ENCODE measurements around the gene PIK3C2G. TPM values are rescaled to one million over a fixed set of nuclear protein-coding genes. Genes with fewer than 3 reads are reported as not detected.

PIK3C2G gene
- total and polyA plus RNA-seq, 5 experiments from 2014 or later = not detected

GRCh38 chr12:18258929-18259328 is 2.4 kb upstream of the PIK3C2G start:
- H3K4me3 Mint-ChIP-seq = no peak overlapping the region
- no peaks in the 10 kb centered on the region for H3K36me3 Mint-ChIP-seq
- ATAC-seq = no peak
- POLR2A ChIA-PET = no interaction called here
- H3K9me3 Mint-ChIP-seq = peaks cover 0 to 15% (median 3%) of the 10 kb centered on the region in 9 donors
- H3K4me1 Mint-ChIP-seq = no peaks in the 10 kb centered on the region
- H3K27ac Mint-ChIP-seq = no peak overlapping the region
- no peaks in the 10 kb centered on the region for H3K27me3 Mint-ChIP-seq
- no peak for DNase-seq

GRCh38 chr12:18259906-18260682 is 1.2 kb upstream of the PIK3C2G start:
- Mint-ChIP-seq H3K9me3 (peaks cover 0 to 15% (median 3%) of the 10 kb centered on the region in 9 donors), H3K4me1 (no peaks in the 10 kb centered on the region), H3K27me3 (no peaks in the 10 kb centered on the region), H3K4me3 (no peak overlapping the region), H3K27ac (no peak overlapping the region), H3K36me3 (no peaks in the 10 kb centered on the region)
- DNase-seq (no peak), ATAC-seq (no peak)
- POLR2A ChIA-PET = no interaction called here

GRCh38 chr12:18261906-18262305 is 588 bp downstream of the PIK3C2G start:
- DNase-seq = no peak
- Mint-ChIP-seq H3K36me3 (no peaks in the 10 kb centered on the region), H3K4me3 (no peak overlapping the region), H3K27me3 (no peaks in the 10 kb centered on the region), H3K9me3 (peaks cover 0 to 15% (median 3%) of the 10 kb centered on the region in 9 donors), H3K27ac (no peak overlapping the region), H3K4me1 (no peaks in the 10 kb centered on the region)
- POLR2A ChIA-PET = no interaction called here
- no peak for ATAC-seq

GRCh38 chr12:18262514-18262913 is 1.2 kb downstream of the PIK3C2G start:
- POLR2A ChIA-PET = no interaction called here
- no peak overlapping the region for H3K4me3 Mint-ChIP-seq
- H3K27me3 Mint-ChIP-seq = no peaks in the 10 kb centered on the region
- ATAC-seq (no peak), DNase-seq (no peak)
- H3K27ac Mint-ChIP-seq = no peak overlapping the region
- H3K4me1 Mint-ChIP-seq = no peaks in the 10 kb centered on the region
- H3K9me3 Mint-ChIP-seq = peaks cover 0 to 15% (median 3%) of the 10 kb centered on the region in 9 donors
- H3K36me3 Mint-ChIP-seq = no peaks in the 10 kb centered on the region

- Mint-ChIP-seq H3K9me3 (peaks cover 0 to 5% (median 0%) of the 10 kb centered on the region in 9 donors), H3K27ac (no peak overlapping the region), H3K27me3 (no peaks in the 10 kb centered on the region), H3K4me3 (no peak overlapping the region), H3K36me3 (no peaks in the 10 kb centered on the region), H3K4me1 (no peaks in the 10 kb centered on the region)
- POLR2A ChIA-PET = no interaction called here
- ATAC-seq = no peak
- no peak for DNase-seq
Measured at GRCh38 chr12:18264581-18265075, 3.3 kb downstream of the PIK3C2G start.

GRCh38 chr12:18267427-18268099 is 6.2 kb downstream of the PIK3C2G start:
- H3K4me3 Mint-ChIP-seq = no peak overlapping the region
- no peak overlapping the region for H3K27ac Mint-ChIP-seq
- DNase-seq (no peak), ATAC-seq (no peak)
- H3K4me1 Mint-ChIP-seq = no peaks in the 10 kb centered on the region
- H3K36me3 Mint-ChIP-seq = no peaks in the 10 kb centered on the region
- peaks cover 0 to 6% (median 0%) of the 10 kb centered on the region in 9 donors for H3K9me3 Mint-ChIP-seq
- no peaks in the 10 kb centered on the region for H3K27me3 Mint-ChIP-seq
- POLR2A ChIA-PET = no interaction called here

GRCh38 chr12:18270958-18271460 is 9.7 kb downstream of the PIK3C2G start:
- no peaks in the 10 kb centered on the region for H3K36me3 Mint-ChIP-seq
- no peaks in the 10 kb centered on the region for H3K4me1 Mint-ChIP-seq
- no peak overlapping the region for H3K27ac Mint-ChIP-seq
- POLR2A ChIA-PET = no interaction called here
- H3K4me3 Mint-ChIP-seq = no peak overlapping the region
- H3K27me3 Mint-ChIP-seq = no peaks in the 10 kb centered on the region
- peaks cover 0 to 18% (median 2%) of the 10 kb centered on the region in 9 donors for H3K9me3 Mint-ChIP-seq
- ATAC-seq = no peak
- DNase-seq = no peak

- no peak for DNase-seq
- H3K4me3 Mint-ChIP-seq = no peak overlapping the region
- no peak overlapping the region for H3K27ac Mint-ChIP-seq
- H3K36me3 Mint-ChIP-seq = no peaks in the 10 kb centered on the region
- POLR2A ChIA-PET = no interaction called here
- no peak for ATAC-seq
- peaks cover 0 to 28% (median 3%) of the 10 kb centered on the region in 9 donors for H3K9me3 Mint-ChIP-seq
- no peaks in the 10 kb centered on the region for H3K4me1 Mint-ChIP-seq
- H3K27me3 Mint-ChIP-seq = no peaks in the 10 kb centered on the region
Measured at GRCh38 chr12:18275981-18276380, 14.7 kb downstream of the PIK3C2G start.

- POLR2A ChIA-PET = no interaction called here
- ATAC-seq (no peak), DNase-seq (no peak)
- peaks cover 0 to 30% (median 3%) of the 10 kb centered on the region in 9 donors for H3K9me3 Mint-ChIP-seq
- no peak overlapping the region for H3K4me3 Mint-ChIP-seq
- no peak overlapping the region for H3K27ac Mint-ChIP-seq
- no peaks in the 10 kb centered on the region for H3K4me1 Mint-ChIP-seq
- no peaks in the 10 kb centered on the region for H3K27me3 Mint-ChIP-seq
- H3K36me3 Mint-ChIP-seq = no peaks in the 10 kb centered on the region
Measured at GRCh38 chr12:18277196-18277595, 15.9 kb downstream of the PIK3C2G start.

GRCh38 chr12:18280728-18281127 is 19.4 kb downstream of the PIK3C2G start:
- H3K27me3 Mint-ChIP-seq = no peaks in the 10 kb centered on the region
- H3K4me1 Mint-ChIP-seq = no peaks in the 10 kb centered on the region
- no peak overlapping the region for H3K4me3 Mint-ChIP-seq
- POLR2A ChIA-PET = no interaction called here
- DNase-seq (no peak), ATAC-seq (no peak)
- H3K9me3 Mint-ChIP-seq = peaks cover 0 to 32% (median 10%) of the 10 kb centered on the region in 9 donors
- H3K27ac Mint-ChIP-seq = no peak overlapping the region
- no peaks in the 10 kb centered on the region for H3K36me3 Mint-ChIP-seq

GRCh38 chr12:18281941-18282340 is 20.6 kb downstream of the PIK3C2G start:
- Mint-ChIP-seq H3K36me3 (no peaks in the 10 kb centered on the region), H3K9me3 (peaks cover 0 to 31% (median 11%) of the 10 kb centered on the region in 9 donors), H3K4me3 (no peak overlapping the region), H3K4me1 (no peaks in the 10 kb centered on the region), H3K27me3 (no peaks in the 10 kb centered on the region), H3K27ac (no peak overlapping the region)
- no peak for ATAC-seq
- POLR2A ChIA-PET = no interaction called here
- DNase-seq = no peak

GRCh38 chr12:18283831-18284230 is 22.5 kb downstream of the PIK3C2G start:
- Mint-ChIP-seq H3K9me3 (peaks cover 0 to 22% (median 11%) of the 10 kb centered on the region in 9 donors), H3K4me3 (no peak overlapping the region), H3K4me1 (no peaks in the 10 kb centered on the region), H3K36me3 (no peaks in the 10 kb centered on the region), H3K27ac (no peak overlapping the region), H3K27me3 (no peaks in the 10 kb centered on the region)
- POLR2A ChIA-PET = no interaction called here
- ATAC-seq (no peak), DNase-seq (no peak)

GRCh38 chr12:18284386-18284785 is 23.1 kb downstream of the PIK3C2G start:
- Mint-ChIP-seq H3K4me3 (no peak overlapping the region), H3K36me3 (no peaks in the 10 kb centered on the region), H3K4me1 (no peaks in the 10 kb centered on the region), H3K27me3 (no peaks in the 10 kb centered on the region), H3K9me3 (peaks cover 0 to 22% (median 11%) of the 10 kb centered on the region in 9 donors), H3K27ac (no peak overlapping the region)
- ATAC-seq (no peak), DNase-seq (no peak)
- POLR2A ChIA-PET = no interaction called here
